Measurements from ENCODE around the gene SYCP3. TPM values are rescaled to one million over a fixed set of nuclear protein-coding genes. Genes with fewer than 3 reads are reported as not detected.

The SYCP3 gene
- total RNA-seq, 1 donor from 2014 or later = not detected

DNA sequence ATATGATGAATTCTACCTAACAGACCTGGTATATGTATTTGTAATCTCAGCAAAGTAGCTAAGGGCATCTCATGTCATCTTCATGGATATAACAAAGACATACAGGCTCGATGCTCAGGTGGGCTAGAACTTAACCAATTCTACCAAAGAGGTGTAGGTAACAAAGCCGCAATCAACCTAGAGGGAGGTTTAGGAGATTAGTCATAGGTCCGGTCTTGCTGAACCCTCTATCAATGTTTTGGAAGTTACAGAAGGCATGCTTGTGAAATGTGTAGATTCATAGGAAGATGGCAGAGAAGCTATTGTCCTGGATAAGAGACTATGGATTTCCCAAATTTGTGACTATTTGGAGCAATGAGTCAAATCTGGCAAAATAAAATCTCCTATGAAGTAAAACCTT is 42.6 kb upstream of the SYCP3 start:
- DNase-seq (ENCODE audit: low read depth) (no peak), FAIRE-seq (no peak)
- H3K4me1 Mint-ChIP-seq (ENCODE audit: low read depth, unreplicated experiment) = peaks cover 14% of the 10 kb centered on the region
- H3K27me3 Mint-ChIP-seq (ENCODE audit: low read depth, unreplicated experiment) = no peaks in the 10 kb centered on the region
- H3K79me2 ChIP-seq (ENCODE audit: insufficient read depth, low read length) = no peaks in the 10 kb centered on the region
- H3K36me3 Mint-ChIP-seq (ENCODE audit: low read depth, unreplicated experiment) = no peaks in the 10 kb centered on the region
- H2AFZ ChIP-seq (ENCODE audit: low read depth, low read length) = no peak overlapping the region
- no peak overlapping the region for H3K27ac Mint-ChIP-seq (ENCODE audit: unreplicated experiment)
- no peaks in the 10 kb centered on the region for H3K9me3 Mint-ChIP-seq (ENCODE audit: unreplicated experiment)
- peaks cover 7% of the 10 kb centered on the region for H3K4me1 ChIP-seq (ENCODE audit: insufficient read depth, low read length)
- H3K27me3 ChIP-seq (ENCODE audit: insufficient read depth, low read length) = no peaks in the 10 kb centered on the region
- H3K9ac ChIP-seq (ENCODE audit: low read length) = no peak overlapping the region
- peaks cover 3% of the 10 kb centered on the region for H4K20me1 ChIP-seq (ENCODE audit: insufficient read depth, low read length)
- no peak for TF ChIP-seq EZH2 (IDR thresholded peaks at IDR 0.05; ENCODE audit: insufficient read depth, low read length)
- TF ChIP-seq, protein P1, sequence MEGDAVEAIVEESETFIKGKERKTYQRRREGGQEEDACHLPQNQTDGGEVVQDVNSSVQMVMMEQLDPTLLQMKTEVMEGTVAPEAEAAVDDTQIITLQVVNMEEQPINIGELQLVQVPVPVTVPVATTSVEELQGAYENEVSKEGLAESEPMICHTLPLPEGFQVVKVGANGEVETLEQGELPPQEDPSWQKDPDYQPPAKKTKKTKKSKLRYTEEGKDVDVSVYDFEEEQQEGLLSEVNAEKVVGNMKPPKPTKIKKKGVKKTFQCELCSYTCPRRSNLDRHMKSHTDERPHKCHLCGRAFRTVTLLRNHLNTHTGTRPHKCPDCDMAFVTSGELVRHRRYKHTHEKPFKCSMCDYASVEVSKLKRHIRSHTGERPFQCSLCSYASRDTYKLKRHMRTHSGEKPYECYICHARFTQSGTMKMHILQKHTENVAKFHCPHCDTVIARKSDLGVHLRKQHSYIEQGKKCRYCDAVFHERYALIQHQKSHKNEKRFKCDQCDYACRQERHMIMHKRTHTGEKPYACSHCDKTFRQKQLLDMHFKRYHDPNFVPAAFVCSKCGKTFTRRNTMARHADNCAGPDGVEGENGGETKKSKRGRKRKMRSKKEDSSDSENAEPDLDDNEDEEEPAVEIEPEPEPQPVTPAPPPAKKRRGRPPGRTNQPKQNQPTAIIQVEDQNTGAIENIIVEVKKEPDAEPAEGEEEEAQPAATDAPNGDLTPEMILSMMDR (IDR thresholded peaks at IDR 0.05; ENCODE audit: insufficient read depth, low read depth, low read length) = no peak
- H3K9me3 ChIP-seq (ENCODE audit: insufficient read depth, low read depth, low read length) = no peaks in the 10 kb centered on the region
- H3K4me3 ChIP-seq (ENCODE audit: insufficient read depth, low read depth, low read length) = no peak overlapping the region
- H3K4me2 ChIP-seq (ENCODE audit: low read length) = no peak overlapping the region
- no peak overlapping the region for H3K4me3 Mint-ChIP-seq (ENCODE audit: unreplicated experiment)
- H3K36me3 ChIP-seq (ENCODE audit: insufficient read depth, low read length) = no peaks in the 10 kb centered on the region
- H3K27ac ChIP-seq (ENCODE audit: low read depth, low read length) = no peak overlapping the region

DNA sequence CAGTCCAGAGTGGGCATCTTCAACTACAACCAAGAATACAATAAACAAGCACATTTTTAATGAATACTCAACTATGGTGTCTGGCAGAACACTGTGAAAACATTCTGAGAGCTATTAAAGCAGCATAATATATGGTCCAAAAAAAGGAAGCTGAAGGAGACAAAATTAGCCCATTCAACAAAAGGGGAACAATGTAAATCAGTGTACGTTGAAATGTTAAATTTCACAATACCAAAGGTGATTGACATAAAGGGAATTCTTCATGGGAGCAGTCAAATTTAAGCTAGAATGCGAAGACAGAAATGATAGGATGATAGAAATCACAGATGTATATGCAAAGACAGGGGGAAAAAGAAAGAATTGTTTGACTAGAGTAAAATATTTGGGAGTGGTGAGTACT is 41.3 kb upstream of the SYCP3 start:
- no peak for FAIRE-seq
- no peak for TF ChIP-seq EZH2 (IDR thresholded peaks at IDR 0.05; ENCODE audit: insufficient read depth, low read length)
- TF ChIP-seq, protein P1 (IDR thresholded peaks at IDR 0.05; ENCODE audit: insufficient read depth, low read depth, low read length) = no peak
- H3K36me3 Mint-ChIP-seq (ENCODE audit: low read depth, unreplicated experiment) = no peaks in the 10 kb centered on the region
- no peak overlapping the region for H3K4me3 Mint-ChIP-seq (ENCODE audit: unreplicated experiment)
- Histone ChIP-seq H3K36me3 (ENCODE audit: insufficient read depth, low read length) (no peaks in the 10 kb centered on the region), H3K4me1 (ENCODE audit: insufficient read depth, low read length) (peaks cover 7% of the 10 kb centered on the region), H3K9me3 (ENCODE audit: insufficient read depth, low read depth, low read length) (no peaks in the 10 kb centered on the region), H3K27me3 (ENCODE audit: insufficient read depth, low read length) (no peaks in the 10 kb centered on the region), H2AFZ (ENCODE audit: low read depth, low read length) (no peak overlapping the region), H3K27ac (ENCODE audit: low read depth, low read length) (no peak overlapping the region), H3K79me2 (ENCODE audit: insufficient read depth, low read length) (no peaks in the 10 kb centered on the region), H3K4me2 (ENCODE audit: low read length) (no peak overlapping the region), H3K4me3 (ENCODE audit: insufficient read depth, low read depth, low read length) (no peak overlapping the region), H4K20me1 (ENCODE audit: insufficient read depth, low read length) (peaks cover 3% of the 10 kb centered on the region), H3K9ac (ENCODE audit: low read length) (no peak overlapping the region)
- no peaks in the 10 kb centered on the region for H3K9me3 Mint-ChIP-seq (ENCODE audit: unreplicated experiment)
- no peak for DNase-seq (ENCODE audit: low read depth)
- peaks cover 14% of the 10 kb centered on the region for H3K4me1 Mint-ChIP-seq (ENCODE audit: low read depth, unreplicated experiment)
- no peak overlapping the region for H3K27ac Mint-ChIP-seq (ENCODE audit: unreplicated experiment)
- no peaks in the 10 kb centered on the region for H3K27me3 Mint-ChIP-seq (ENCODE audit: low read depth, unreplicated experiment)

DNA sequence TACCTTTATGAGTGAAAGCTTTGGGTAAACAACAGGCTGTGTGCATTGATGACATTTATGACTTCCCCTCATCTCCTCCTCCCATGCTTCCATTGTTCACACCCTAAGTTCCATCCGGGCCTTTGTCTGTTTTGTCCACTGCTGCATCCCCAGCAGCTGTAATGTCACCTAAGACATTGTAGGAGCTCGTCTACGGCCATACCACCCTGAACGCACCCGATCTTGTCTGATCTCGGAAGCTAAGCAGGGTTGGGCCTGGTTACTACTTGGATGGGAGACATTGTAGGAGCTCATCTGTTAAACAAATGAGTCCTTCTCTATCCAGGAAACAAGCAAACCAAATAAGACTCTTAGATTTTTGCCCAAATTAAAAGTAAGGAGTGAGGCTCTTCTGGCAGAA is 40.4 kb upstream of the SYCP3 start:
- H3K27ac ChIP-seq (ENCODE audit: low read depth, low read length) = no peak overlapping the region
- H3K4me3 ChIP-seq (ENCODE audit: insufficient read depth, low read depth, low read length) = no peak overlapping the region
- H3K4me1 Mint-ChIP-seq (ENCODE audit: low read depth, unreplicated experiment) = peaks cover 14% of the 10 kb centered on the region
- no peaks in the 10 kb centered on the region for H3K27me3 ChIP-seq (ENCODE audit: insufficient read depth, low read length)
- H3K9ac ChIP-seq (ENCODE audit: low read length) = no peak overlapping the region
- peaks cover 7% of the 10 kb centered on the region for H3K4me1 ChIP-seq (ENCODE audit: insufficient read depth, low read length)
- DNase-seq (ENCODE audit: low read depth) (no peak), FAIRE-seq (no peak)
- no peaks in the 10 kb centered on the region for H3K36me3 Mint-ChIP-seq (ENCODE audit: low read depth, unreplicated experiment)
- no peak for TF ChIP-seq EZH2 (IDR thresholded peaks at IDR 0.05; ENCODE audit: insufficient read depth, low read length)
- TF ChIP-seq, protein P1 (IDR thresholded peaks at IDR 0.05; ENCODE audit: insufficient read depth, low read depth, low read length) = no peak
- no peak overlapping the region for H3K4me2 ChIP-seq (ENCODE audit: low read length)
- no peaks in the 10 kb centered on the region for H3K36me3 ChIP-seq (ENCODE audit: insufficient read depth, low read length)
- peaks cover 3% of the 10 kb centered on the region for H4K20me1 ChIP-seq (ENCODE audit: insufficient read depth, low read length)
- H3K9me3 ChIP-seq (ENCODE audit: insufficient read depth, low read depth, low read length) = no peaks in the 10 kb centered on the region
- H3K9me3 Mint-ChIP-seq (ENCODE audit: unreplicated experiment) = no peaks in the 10 kb centered on the region
- H3K27ac Mint-ChIP-seq (ENCODE audit: unreplicated experiment) = no peak overlapping the region
- H3K79me2 ChIP-seq (ENCODE audit: insufficient read depth, low read length) = no peaks in the 10 kb centered on the region
- H2AFZ ChIP-seq (ENCODE audit: low read depth, low read length) = no peak overlapping the region
- H3K27me3 Mint-ChIP-seq (ENCODE audit: low read depth, unreplicated experiment) = no peaks in the 10 kb centered on the region
- no peak overlapping the region for H3K4me3 Mint-ChIP-seq (ENCODE audit: unreplicated experiment)

Measured in astrocyte (in vitro differentiated cells and primary cell).